Thyroid gland (tissue), 4 donors: ENCODE data around the gene ADAMTSL3.

Experiments used
- CTCF ChIP-seq, 6 experiments: fragments of 200-600 bp in 3 of 6; fragments of 450-650 bp in 3 of 6; sonication (generic) in 3 of 6; IDR thresholded peaks; one replicate each; pipeline ENCODE4 v1.5.1; 2016 to 2019; ENCODE audit warnings: antibody characterized with exemption in 6 of 6, mild to moderate bottlenecking in 2 of 6, inconsistent platforms in 1 of 6, moderate library complexity in 1 of 6
- POLR2A ChIP-seq, 2 donors: fragments of 450-650 bp; IDR thresholded peaks; one replicate each; pipeline ENCODE4 v1.6.1; 2017; ENCODE audit warnings: antibody characterized with exemption in 2 of 2, mild to moderate bottlenecking in 2 of 2, moderate library complexity in 1 of 2

- TF ChIP-seq CTCF (IDR thresholded peaks at IDR 0.05) (no peak), POLR2A (IDR thresholded peaks at IDR 0.05) (no peak)
Observed at GRCh38 chr15:83710452-83710851, 56.5 kb downstream of the ADAMTSL3 start.
